Esophagus (tissue), 2 donors: ENCODE measurements around the gene TTC12. TPM values are rescaled to one million over a fixed set of nuclear protein-coding genes. Genes with fewer than 3 reads are reported as not detected.
A peak's percentile ranks its signal among the peaks of the same experiment; 100 is the strongest.

Experiments
- H3K27ac ChIP-seq, 2 donors: one replicate each; pipeline ENCODE4 v1.5.1; 2013; ENCODE audit warnings: low read depth in 2 of 2, mild to moderate bottlenecking in 2 of 2, inconsistent platforms in 1 of 2, low read length in 1 of 2, moderate library complexity in 1 of 2
- H3K27me3 ChIP-seq, 2 donors: one replicate each; pipeline ENCODE4 v1.6.1; 2013; ENCODE audit warnings: low read length in 2 of 2, control low read depth in 1 of 2, mild to moderate bottlenecking in 1 of 2; ENCODE audit not compliant: insufficient read depth in 2 of 2, control insufficient read depth in 1 of 2
- H3K36me3 ChIP-seq, 2 donors: one replicate each; pipeline ENCODE4 v1.6.1; 2013; ENCODE audit warnings: low read length in 1 of 2; ENCODE audit not compliant: control insufficient read depth in 2 of 2, insufficient read depth in 2 of 2
- H3K4me1 ChIP-seq, 2 donors: one replicate each; pipeline ENCODE4 v1.6.1; 2013; ENCODE audit warnings: low read length in 1 of 2; ENCODE audit not compliant: control insufficient read depth in 2 of 2, insufficient read depth in 2 of 2
- H3K4me3 ChIP-seq, 2 donors: one replicate each; pipeline ENCODE4 v1.5.1; 2013; ENCODE audit warnings: low read length in 2 of 2, mild to moderate bottlenecking in 2 of 2, low read depth in 1 of 2, moderate library complexity in 1 of 2
- H3K9me3 ChIP-seq, 2 donors: one replicate each; pipeline ENCODE4 v1.6.1; 2013; ENCODE audit warnings: mild to moderate bottlenecking in 2 of 2, low read depth in 1 of 2, low read length in 1 of 2, moderate library complexity in 1 of 2; ENCODE audit not compliant: control insufficient read depth in 2 of 2, insufficient read depth in 1 of 2
- WGBS, 2 donors: extraction: QIAGEN DNeasy Blood & Tissue Kit; methylation state at CpG; one replicate each; pipeline ENCODE4 v1.1.7; 2013; 5-methylcytosine and 5-hydroxymethylcytosine counted together
- polyA plus RNA-seq, 2 donors: library from polyadenylated mRNA; stranded (reverse); fragments of 200-250 nt; gene quantifications; one replicate each; pipeline ENCODE4 v1.2.3, GENCODE V29; 2013
- donor health status: healthy with polysubstance abuse.
- donor health status: Bipolar disorder and iron deficiency.

Gene TTC12, protein sequence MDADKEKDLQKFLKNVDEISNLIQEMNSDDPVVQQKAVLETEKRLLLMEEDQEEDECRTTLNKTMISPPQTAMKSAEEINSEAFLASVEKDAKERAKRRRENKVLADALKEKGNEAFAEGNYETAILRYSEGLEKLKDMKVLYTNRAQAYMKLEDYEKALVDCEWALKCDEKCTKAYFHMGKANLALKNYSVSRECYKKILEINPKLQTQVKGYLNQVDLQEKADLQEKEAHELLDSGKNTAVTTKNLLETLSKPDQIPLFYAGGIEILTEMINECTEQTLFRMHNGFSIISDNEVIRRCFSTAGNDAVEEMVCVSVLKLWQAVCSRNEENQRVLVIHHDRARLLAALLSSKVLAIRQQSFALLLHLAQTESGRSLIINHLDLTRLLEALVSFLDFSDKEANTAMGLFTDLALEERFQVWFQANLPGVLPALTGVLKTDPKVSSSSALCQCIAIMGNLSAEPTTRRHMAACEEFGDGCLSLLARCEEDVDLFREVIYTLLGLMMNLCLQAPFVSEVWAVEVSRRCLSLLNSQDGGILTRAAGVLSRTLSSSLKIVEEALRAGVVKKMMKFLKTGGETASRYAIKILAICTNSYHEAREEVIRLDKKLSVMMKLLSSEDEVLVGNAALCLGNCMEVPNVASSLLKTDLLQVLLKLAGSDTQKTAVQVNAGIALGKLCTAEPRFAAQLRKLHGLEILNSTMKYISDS
- 1 to 10 TPM; 3.8 to 4.9 TPM for polyA plus RNA-seq

DNA sequence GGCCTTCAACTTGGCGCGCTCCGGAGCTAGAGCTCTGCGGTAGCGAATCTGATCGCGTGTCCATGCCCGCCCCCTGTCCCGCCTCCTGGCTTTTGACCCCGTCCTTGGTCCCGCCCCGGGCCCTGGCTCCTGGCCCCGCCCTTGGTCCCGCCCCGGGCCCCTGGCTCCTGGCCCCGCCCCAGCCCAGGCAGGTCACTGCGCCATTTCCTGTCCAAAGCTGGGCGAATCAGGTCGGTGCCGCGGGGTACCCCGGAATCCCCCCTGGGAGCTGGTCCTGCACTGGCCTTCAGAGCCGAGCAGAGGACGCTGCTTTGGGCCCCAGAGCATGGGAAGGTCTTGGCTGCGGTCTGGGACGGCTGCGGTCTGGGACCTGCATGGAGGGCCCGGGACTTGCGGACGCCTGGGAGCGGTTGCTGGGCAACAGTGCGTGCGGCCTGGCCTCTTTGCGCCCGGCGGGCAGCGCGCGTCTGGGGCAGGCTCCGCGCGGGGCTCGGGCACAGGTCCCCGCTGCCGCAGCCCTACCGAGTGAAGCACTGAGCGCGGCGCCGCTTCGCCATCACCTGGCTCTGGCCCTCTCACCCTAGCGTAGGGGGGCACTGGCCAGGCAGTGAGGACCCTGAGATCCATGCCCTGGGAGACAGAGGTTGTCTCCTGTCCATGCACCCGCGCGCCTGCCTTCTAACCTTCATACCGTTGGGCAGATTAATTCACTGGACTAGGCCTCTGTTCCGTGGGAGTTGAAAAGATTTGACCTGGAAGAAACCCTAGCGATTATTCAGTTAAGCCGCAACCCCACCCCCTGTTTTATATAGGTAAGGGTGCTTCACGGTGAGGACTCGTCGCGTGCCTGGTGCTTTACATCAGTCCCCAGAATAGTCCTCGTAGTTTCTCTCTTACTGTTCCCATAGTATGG is at the start of gene TTC12:
TTC12 (plus strand) TSS at position 195 of the 913 bp plus-strand sequence. CDS start 1,675 bp downstream, outside the sequence.
- H3K27me3 ChIP-seq, result no peaks in the 10 kb centered on the region
- 7 to 9% methylated on average over 64 of the region's 64 CpGs for WGBS, 2 donors
- H3K9me3 ChIP-seq, result no peaks in the 10 kb centered on the region
- peak within 1 kb of the TSS; percentile 77 for H3K4me3 ChIP-seq
- no peaks in the 10 kb centered on the region for H3K4me1 ChIP-seq
- no peaks in the 10 kb centered on the region for H3K36me3 ChIP-seq
- H3K27ac ChIP-seq, result peak within 1 kb of the TSS; percentile 78 to 91

DNA sequence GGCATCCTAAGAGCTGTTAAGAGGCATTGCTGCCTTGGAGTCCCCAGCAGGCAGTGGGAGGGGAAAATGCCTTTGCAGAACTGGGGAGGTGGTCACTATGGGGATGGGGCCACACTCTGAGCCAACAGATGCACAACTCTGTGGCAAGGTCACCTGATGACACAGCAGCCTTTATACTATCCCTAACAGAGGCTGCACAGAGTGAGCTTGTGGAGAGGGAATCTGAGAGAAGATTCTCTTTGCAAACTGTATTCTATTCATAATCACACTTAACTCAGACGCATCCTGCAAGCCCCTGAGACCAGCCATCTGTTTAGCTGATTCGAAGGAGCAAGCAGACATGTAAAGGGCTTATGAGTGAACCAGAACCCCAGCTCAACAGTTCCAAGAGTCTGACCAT is 49.0 kb upstream of the TTC12 start:
- no peak overlapping the region for H3K27ac ChIP-seq
- no peak overlapping the region for H3K4me3 ChIP-seq
- H3K4me1 ChIP-seq, result no peaks in the 10 kb centered on the region
- H3K36me3 ChIP-seq, result peaks cover 0 to 1% of the 10 kb centered on the region in 2 donors
- H3K9me3 ChIP-seq, result no peaks in the 10 kb centered on the region
- WGBS, 2 donors, result 69 to 85% methylated on average over 2 of the region's 2 CpGs
- no peaks in the 10 kb centered on the region for H3K27me3 ChIP-seq

DNA sequence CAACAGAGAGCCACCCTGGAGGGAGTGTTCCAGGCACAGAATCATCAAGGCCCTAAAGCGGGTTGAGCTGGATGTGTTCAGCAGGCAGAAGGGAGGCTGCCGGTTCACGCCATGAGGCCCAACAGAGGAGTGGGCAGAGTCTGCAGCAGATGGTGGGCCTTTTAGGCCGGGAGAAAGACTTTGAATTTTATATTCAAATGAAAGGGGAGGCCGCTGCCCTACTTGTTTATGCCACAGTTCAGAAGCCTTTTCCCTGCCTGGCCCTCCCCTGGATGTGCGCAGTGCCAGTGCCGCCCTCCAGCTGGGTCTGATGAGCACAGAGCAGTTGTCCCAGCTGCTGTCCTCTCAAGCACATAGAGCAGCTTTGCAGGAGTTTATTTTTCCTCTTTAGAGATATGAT is 46.9 kb upstream of the TTC12 start:
- H3K9me3 ChIP-seq, result no peaks in the 10 kb centered on the region
- no peak overlapping the region for H3K27ac ChIP-seq
- no peak overlapping the region for H3K4me3 ChIP-seq
- peaks cover 0 to 1% of the 10 kb centered on the region in 2 donors for H3K36me3 ChIP-seq
- no peaks in the 10 kb centered on the region for H3K27me3 ChIP-seq
- WGBS, 2 donors, result 87 to 91% methylated on average over 7 of the region's 7 CpGs
- H3K4me1 ChIP-seq, result no peaks in the 10 kb centered on the region

DNA sequence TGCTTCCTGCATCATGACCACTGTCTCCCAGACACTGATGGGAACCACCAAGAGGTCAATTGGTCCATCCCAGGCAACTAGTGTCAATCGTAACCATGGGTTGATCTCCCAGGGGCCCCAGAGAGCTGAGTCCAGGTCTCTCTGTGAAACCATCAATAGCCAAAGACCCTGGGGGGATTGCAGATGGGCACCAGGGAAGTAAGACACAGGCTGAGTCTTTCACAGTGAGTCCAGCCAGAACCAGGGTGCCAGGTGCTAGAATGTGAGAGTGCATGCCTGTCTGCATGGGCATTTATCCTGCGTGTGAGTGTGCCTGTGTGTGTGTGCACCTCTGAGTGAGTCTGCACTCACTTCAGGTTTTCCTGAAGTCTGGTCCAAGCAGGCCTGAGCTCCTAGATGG is 45.3 kb upstream of the TTC12 start:
- WGBS, 2 donors, result 91 to 96% methylated on average over 2 of the region's 2 CpGs
- no peaks in the 10 kb centered on the region for H3K27me3 ChIP-seq

DNA sequence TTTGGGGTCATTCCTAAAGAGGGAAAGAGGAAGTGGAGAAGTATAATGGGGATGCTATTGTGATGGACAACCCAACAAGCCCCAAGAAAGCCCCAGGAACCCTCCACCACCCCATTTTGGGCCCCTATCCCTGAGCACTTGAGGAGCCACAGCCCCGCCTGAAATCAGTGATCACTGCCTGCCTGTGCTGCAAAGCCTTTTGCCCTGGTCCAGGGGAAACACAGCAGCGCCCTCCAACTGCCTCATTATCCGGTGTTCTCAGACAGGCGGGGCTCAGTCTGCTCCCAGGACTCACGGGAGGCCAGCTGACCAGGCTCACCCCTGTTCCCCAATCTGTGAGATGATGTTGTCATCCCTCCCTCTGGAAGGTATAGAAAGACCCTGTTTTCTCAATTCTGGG is 44.7 kb upstream of the TTC12 start:
- no peaks in the 10 kb centered on the region for H3K27me3 ChIP-seq

More for the DNA sequence above, 45.3 kb upstream of the TTC12 start:
- Histone ChIP-seq H3K27ac (no peak overlapping the region), H3K36me3 (no peaks in the 10 kb centered on the region), H3K4me3 (no peak overlapping the region), H3K4me1 (no peaks in the 10 kb centered on the region), H3K9me3 (no peaks in the 10 kb centered on the region)

DNA sequence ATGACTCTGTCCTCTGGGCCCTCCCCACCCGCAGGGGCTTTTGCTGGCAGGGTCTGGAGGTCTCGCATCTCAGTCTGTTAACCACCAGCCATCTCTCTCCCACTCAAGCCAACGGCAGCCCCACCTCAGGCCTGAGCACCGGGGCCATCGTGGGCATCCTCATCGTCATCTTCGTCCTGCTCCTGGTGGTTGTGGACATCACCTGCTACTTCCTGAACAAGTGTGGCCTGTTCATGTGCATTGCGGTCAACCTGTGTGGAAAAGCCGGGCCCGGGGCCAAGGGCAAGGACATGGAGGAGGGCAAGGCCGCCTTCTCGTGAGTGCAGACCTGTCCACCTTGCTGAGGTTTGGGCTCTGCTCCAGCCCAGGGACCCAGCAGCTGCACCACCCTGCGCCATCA is 44.3 kb upstream of the TTC12 start:
- Histone ChIP-seq H3K27me3 (no peaks in the 10 kb centered on the region), H3K4me3 (no peak overlapping the region), H3K27ac (no peak overlapping the region), H3K4me1 (no peaks in the 10 kb centered on the region), H3K9me3 (no peaks in the 10 kb centered on the region), H3K36me3 (no peaks in the 10 kb centered on the region)
- 95 to 97% methylated on average over 13 of the region's 13 CpGs for WGBS, 2 donors

More for the DNA sequence above, 44.7 kb upstream of the TTC12 start:
- H3K9me3 ChIP-seq, result no peaks in the 10 kb centered on the region
- 88 to 91% methylated on average over 5 of the region's 5 CpGs for WGBS, 2 donors
- no peak overlapping the region for H3K4me3 ChIP-seq
- H3K27ac ChIP-seq, result no peak overlapping the region
- H3K36me3 ChIP-seq, result no peaks in the 10 kb centered on the region
- H3K4me1 ChIP-seq, result no peaks in the 10 kb centered on the region

DNA sequence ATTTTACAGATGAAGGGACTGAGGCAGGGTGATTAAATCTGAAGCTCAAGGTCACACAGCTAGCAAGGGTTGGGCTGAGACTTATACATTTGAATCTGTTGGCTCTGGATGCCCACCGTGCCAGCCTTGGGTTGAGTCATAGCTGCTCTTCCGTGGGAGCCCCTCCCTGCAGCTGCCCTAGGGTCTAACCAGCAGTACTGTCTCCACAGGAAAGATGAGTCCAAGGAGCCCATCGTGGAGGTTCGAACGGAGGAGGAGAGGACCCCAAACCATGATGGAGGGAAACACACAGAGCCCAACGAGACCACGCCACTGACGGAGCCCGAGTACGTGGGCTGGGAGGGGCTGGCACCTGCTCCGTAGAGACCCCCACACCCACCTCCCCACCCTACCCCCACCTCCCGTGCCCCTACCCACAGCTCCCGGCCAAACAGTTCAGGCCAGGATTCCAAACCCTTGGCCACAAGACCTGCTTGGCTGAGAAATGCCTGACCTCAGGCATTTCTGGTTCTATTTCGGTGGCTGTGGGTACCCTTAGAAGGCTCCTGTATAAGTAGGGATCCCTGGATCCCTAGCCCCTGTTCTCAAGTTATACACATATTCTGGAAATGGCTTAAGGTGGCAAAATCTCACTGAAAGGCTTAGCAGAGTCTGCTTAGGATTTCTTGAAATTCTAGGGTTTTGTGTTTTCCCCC is 42.7 kb upstream of the TTC12 start:
- Histone ChIP-seq H3K27me3 (no peaks in the 10 kb centered on the region), H3K4me3 (no peak overlapping the region), H3K27ac (no peak overlapping the region), H3K36me3 (no peaks in the 10 kb centered on the region), H3K4me1 (no peaks in the 10 kb centered on the region), H3K9me3 (no peaks in the 10 kb centered on the region)
- WGBS, 2 donors, result 85 to 90% methylated on average over 14 of the region's 14 CpGs

DNA sequence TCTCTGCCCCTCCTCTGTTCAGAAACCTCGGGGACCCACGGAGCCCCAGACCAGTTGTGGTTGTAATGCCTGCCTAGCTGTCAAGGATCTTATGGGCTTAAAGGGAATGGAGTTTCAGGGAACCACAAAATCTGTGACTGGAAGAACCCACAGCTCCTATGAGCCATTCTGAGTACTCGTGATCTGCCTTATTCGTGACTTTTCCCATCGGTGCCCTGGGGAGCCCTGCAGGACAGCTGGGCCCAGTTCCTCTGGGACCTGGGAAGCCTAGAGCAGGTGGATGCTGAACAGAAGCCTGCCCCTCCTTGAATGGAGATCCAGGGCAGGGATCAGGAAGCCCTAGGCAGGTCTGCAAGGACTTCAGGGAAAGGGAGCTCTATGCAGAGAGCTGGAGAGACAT is 42.1 kb upstream of the TTC12 start:
- no peak overlapping the region for H3K27ac ChIP-seq
- no peaks in the 10 kb centered on the region for H3K4me1 ChIP-seq
- no peaks in the 10 kb centered on the region for H3K9me3 ChIP-seq
- no peaks in the 10 kb centered on the region for H3K27me3 ChIP-seq
- H3K4me3 ChIP-seq, result no peak overlapping the region
- H3K36me3 ChIP-seq, result no peaks in the 10 kb centered on the region
- WGBS, 2 donors, result 70 to 74% methylated on average over 5 of the region's 5 CpGs
